SK-N-SH treated with all-trans-retinoic acid at 6 μM for 48 hours (cell line): ENCODE data around the gene MAP2K4.

Experiments used
- ATAC-seq: fragments of 200-7000 bp; cut with Tn5 transposase; 3 replicates; pipeline ENCODE4 v1.9.1; 2020; ENCODE audit warnings: mild to moderate bottlenecking, moderate library complexity
- BACH2 ChIP-seq: fragments of 250-450 bp; sonication (Bioruptor Pico); IDR thresholded peaks from 2 replicates; pipeline ENCODE4 v1.9.0; 2021; ENCODE audit warnings: mild to moderate bottlenecking, borderline replicate concordance
- CSDC2 ChIP-seq: fragments of 250-450 bp; sonication (Bioruptor Pico); IDR thresholded peaks from 2 replicates; pipeline ENCODE4 v1.5.0; 2020; ENCODE audit warnings: mild to moderate bottlenecking, moderate library complexity
- ESRRG ChIP-seq: fragments of 250-450 bp; sonication (Bioruptor Pico); IDR thresholded peaks from 2 replicates; pipeline ENCODE4 v1.6.1; 2021; ENCODE audit warnings: mild to moderate bottlenecking
- GLIS3 ChIP-seq: fragments of 250-450 bp; sonication (Bioruptor Pico); IDR thresholded peaks from 2 replicates; pipeline ENCODE4 v1.5.0; 2020; ENCODE audit warnings: mild to moderate bottlenecking, moderate library complexity
- ISL1 ChIP-seq: fragments of 250-450 bp; sonication (Bioruptor Pico); IDR thresholded peaks from 2 replicates; pipeline ENCODE4 v2.1.2; 2022; ENCODE audit warnings: mild to moderate bottlenecking, moderate library complexity
- PPARA ChIP-seq: fragments of 250-450 bp; sonication (Bioruptor Pico); IDR thresholded peaks from 2 replicates; pipeline ENCODE4 v1.5.0; 2020; ENCODE audit warnings: mild to moderate bottlenecking, borderline replicate concordance
- RARB ChIP-seq: fragments of 250-450 bp; sonication (Bioruptor Pico); IDR thresholded peaks from 2 replicates; pipeline ENCODE4 v1.8.0; 2021; ENCODE audit warnings: mild to moderate bottlenecking, moderate library complexity
- SNAI2 ChIP-seq: fragments of 250-450 bp; sonication (Bioruptor Pico); IDR thresholded peaks from 2 replicates; pipeline ENCODE4 v1.5.0; 2020; ENCODE audit warnings: mild to moderate bottlenecking, moderate library complexity
- TCF4 ChIP-seq: fragments of 250-450 bp; sonication (Bioruptor Pico); IDR thresholded peaks from 2 replicates; pipeline ENCODE4 v1.8.0; 2021; ENCODE audit warnings: mild to moderate bottlenecking, moderate library complexity, borderline replicate concordance
- TOX ChIP-seq: fragments of 250-450 bp; sonication (Bioruptor Pico); IDR thresholded peaks from 2 replicates; pipeline ENCODE4 v1.8.0; 2021; ENCODE audit warnings: mild to moderate bottlenecking, moderate library complexity, borderline replicate concordance
- ZC3H10 ChIP-seq: fragments of 250-450 bp; sonication (Bioruptor Pico); IDR thresholded peaks from 2 replicates; pipeline ENCODE4 v1.5.1; 2021; ENCODE audit warnings: mild to moderate bottlenecking, moderate library complexity
- ZFP3 ChIP-seq: fragments of 250-450 bp; sonication (Bioruptor Pico); IDR thresholded peaks from 2 replicates; pipeline ENCODE4 v1.5.0; 2020; ENCODE audit warnings: mild to moderate bottlenecking, moderate library complexity
- ZFP30 ChIP-seq: fragments of 450-650 bp; formaldehyde crosslinking; IDR thresholded peaks from 2 replicates; pipeline ENCODE4 v1.5.0; 2022; ENCODE audit warnings: mild to moderate bottlenecking, moderate library complexity
- ZNF565 ChIP-seq: fragments of 450-650 bp; formaldehyde crosslinking; conservative IDR thresholded peaks from 2 replicates; pipeline ENCODE4 v1.5.0; 2020; ENCODE audit warnings: low read depth, mild to moderate bottlenecking, moderate library complexity
- ZNF8 ChIP-seq: fragments of 450-650 bp; formaldehyde crosslinking; IDR thresholded peaks from 2 replicates; pipeline ENCODE4 v1.5.0; 2020; ENCODE audit warnings: mild to moderate bottlenecking, moderate library complexity
- TF ChIP-seq, protein P1 (sequence below): fragments of 250-450 bp; sonication (Bioruptor Pico); IDR thresholded peaks from 2 replicates; pipeline ENCODE4 v1.5.0; 2020; ENCODE audit warnings: mild to moderate bottlenecking, moderate library complexity
- TF ChIP-seq, protein P2 (sequence below): fragments of 250-450 bp; sonication (Bioruptor Pico); IDR thresholded peaks from 2 replicates; pipeline ENCODE4 v1.8.0; 2021; ENCODE audit warnings: low read depth, mild to moderate bottlenecking, moderate library complexity, borderline replicate concordance
- TF ChIP-seq, protein P3 (sequence below): fragments of 250-450 bp; sonication (Bioruptor Pico); IDR thresholded peaks from 2 replicates; pipeline ENCODE4 v1.5.1; 2021; ENCODE audit warnings: mild to moderate bottlenecking, moderate library complexity
- TF ChIP-seq, protein P4 (sequence below): fragments of 250-450 bp; sonication (Bioruptor Pico); IDR thresholded peaks from 2 replicates; pipeline ENCODE4 v1.5.1; 2020; ENCODE audit warnings: low read depth, mild to moderate bottlenecking, moderate library complexity

MAP2K4 gene

DNA sequence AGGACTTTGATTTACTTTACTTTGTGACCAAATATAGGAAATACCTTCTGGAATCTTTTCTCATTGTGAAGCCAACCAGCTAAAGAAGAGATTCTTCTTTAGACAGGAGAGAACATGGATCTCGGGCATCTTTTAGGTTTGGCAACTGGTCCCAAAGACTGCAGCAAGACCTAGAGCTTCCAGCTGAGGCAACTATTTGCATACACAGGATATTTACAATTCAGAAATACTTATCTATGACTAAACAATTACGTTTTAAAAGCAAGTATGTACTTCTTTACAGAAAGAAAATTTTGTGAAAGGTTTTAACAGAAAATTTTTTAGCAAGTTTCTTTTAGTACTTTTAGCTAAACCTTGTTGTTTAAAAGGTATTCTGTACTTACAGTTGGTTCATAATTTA, 106.5 kb downstream of the MAP2K4 start:
- no peak for ATAC-seq
- TF ChIP-seq GLIS3, result no peak
- no peak for TF ChIP-seq SNAI2 (CRISPR knock-in tag)
- TF ChIP-seq ISL1 (CRISPR knock-in tag), result no peak
- TF ChIP-seq PPARA (CRISPR knock-in tag), result no peak
- TF ChIP-seq, protein P1, sequence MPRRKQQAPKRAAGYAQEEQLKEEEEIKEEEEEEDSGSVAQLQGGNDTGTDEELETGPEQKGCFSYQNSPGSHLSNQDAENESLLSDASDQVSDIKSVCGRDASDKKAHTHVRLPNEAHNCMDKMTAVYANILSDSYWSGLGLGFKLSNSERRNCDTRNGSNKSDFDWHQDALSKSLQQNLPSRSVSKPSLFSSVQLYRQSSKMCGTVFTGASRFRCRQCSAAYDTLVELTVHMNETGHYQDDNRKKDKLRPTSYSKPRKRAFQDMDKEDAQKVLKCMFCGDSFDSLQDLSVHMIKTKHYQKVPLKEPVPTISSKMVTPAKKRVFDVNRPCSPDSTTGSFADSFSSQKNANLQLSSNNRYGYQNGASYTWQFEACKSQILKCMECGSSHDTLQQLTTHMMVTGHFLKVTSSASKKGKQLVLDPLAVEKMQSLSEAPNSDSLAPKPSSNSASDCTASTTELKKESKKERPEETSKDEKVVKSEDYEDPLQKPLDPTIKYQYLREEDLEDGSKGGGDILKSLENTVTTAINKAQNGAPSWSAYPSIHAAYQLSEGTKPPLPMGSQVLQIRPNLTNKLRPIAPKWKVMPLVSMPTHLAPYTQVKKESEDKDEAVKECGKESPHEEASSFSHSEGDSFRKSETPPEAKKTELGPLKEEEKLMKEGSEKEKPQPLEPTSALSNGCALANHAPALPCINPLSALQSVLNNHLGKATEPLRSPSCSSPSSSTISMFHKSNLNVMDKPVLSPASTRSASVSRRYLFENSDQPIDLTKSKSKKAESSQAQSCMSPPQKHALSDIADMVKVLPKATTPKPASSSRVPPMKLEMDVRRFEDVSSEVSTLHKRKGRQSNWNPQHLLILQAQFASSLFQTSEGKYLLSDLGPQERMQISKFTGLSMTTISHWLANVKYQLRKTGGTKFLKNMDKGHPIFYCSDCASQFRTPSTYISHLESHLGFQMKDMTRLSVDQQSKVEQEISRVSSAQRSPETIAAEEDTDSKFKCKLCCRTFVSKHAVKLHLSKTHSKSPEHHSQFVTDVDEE, result no peak
- no peak for TF ChIP-seq ZFP3 (CRISPR knock-in tag)
- TF ChIP-seq ZNF565 (CRISPR knock-in tag), result no peak
- TF ChIP-seq TOX (CRISPR knock-in tag), result no peak
- TF ChIP-seq TCF4 (CRISPR knock-in tag), result no peak
- no peak for TF ChIP-seq ESRRG (CRISPR knock-in tag)
- TF ChIP-seq ZNF8, result no peak
- TF ChIP-seq ZC3H10 (CRISPR knock-in tag), result no peak
- TF ChIP-seq, protein P2, sequence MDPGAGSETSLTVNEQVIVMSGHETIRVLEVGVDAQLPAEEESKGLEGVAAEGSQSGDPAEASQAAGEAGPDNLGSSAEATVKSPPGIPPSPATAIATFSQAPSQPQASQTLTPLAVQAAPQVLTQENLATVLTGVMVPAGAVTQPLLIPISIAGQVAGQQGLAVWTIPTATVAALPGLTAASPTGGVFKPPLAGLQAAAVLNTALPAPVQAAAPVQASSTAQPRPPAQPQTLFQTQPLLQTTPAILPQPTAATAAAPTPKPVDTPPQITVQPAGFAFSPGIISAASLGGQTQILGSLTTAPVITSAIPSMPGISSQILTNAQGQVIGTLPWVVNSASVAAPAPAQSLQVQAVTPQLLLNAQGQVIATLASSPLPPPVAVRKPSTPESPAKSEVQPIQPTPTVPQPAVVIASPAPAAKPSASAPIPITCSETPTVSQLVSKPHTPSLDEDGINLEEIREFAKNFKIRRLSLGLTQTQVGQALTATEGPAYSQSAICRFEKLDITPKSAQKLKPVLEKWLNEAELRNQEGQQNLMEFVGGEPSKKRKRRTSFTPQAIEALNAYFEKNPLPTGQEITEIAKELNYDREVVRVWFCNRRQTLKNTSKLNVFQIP (CRISPR knock-in tag), result no peak
- TF ChIP-seq ZFP30, result no peak
- no peak for TF ChIP-seq BACH2
- TF ChIP-seq, all 23 proteins: peak for 0

DNA sequence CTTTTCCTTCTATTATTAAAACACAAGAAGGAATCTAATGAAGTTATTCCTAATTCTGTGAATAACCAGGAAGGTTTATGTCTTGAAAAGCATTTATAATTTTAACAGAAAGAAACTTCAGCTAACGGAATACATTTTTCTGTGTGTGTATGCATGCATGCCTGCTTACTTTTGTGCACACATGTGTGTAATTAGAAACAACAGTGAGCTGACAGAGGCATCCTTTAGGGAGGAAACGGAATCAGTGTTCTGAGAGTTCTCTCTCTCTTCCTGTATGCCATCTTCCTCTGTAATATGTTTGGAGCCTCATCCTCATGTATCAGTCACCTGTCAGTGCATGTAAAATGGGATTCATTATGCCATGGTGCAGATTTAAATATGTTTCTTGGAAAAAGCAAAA, 107.0 kb downstream of the MAP2K4 start:
- ATAC-seq, result no peak
- TF ChIP-seq GLIS3 (no peak), ZC3H10 (CRISPR knock-in tag) (no peak), TOX (CRISPR knock-in tag) (no peak), BACH2 (no peak), ZNF8 (no peak)
- TF ChIP-seq, protein P3, sequence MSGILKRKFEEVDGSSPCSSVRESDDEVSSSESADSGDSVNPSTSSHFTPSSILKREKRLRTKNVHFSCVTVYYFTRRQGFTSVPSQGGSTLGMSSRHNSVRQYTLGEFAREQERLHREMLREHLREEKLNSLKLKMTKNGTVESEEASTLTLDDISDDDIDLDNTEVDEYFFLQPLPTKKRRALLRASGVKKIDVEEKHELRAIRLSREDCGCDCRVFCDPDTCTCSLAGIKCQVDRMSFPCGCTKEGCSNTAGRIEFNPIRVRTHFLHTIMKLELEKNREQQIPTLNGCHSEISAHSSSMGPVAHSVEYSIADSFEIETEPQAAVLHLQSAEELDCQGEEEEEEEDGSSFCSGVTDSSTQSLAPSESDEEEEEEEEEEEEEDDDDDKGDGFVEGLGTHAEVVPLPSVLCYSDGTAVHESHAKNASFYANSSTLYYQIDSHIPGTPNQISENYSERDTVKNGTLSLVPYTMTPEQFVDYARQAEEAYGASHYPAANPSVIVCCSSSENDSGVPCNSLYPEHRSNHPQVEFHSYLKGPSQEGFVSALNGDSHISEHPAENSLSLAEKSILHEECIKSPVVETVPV, result no peak
- TF ChIP-seq, protein P4, sequence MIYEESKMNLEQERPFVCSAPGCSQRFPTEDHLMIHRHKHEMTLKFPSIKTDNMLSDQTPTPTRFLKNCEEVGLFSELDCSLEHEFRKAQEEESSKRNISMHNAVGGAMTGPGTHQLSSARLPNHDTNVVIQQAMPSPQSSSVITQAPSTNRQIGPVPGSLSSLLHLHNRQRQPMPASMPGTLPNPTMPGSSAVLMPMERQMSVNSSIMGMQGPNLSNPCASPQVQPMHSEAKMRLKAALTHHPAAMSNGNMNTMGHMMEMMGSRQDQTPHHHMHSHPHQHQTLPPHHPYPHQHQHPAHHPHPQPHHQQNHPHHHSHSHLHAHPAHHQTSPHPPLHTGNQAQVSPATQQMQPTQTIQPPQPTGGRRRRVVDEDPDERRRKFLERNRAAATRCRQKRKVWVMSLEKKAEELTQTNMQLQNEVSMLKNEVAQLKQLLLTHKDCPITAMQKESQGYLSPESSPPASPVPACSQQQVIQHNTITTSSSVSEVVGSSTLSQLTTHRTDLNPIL (CRISPR knock-in tag), result no peak
- TF ChIP-seq, protein P1, result no peak

DNA sequence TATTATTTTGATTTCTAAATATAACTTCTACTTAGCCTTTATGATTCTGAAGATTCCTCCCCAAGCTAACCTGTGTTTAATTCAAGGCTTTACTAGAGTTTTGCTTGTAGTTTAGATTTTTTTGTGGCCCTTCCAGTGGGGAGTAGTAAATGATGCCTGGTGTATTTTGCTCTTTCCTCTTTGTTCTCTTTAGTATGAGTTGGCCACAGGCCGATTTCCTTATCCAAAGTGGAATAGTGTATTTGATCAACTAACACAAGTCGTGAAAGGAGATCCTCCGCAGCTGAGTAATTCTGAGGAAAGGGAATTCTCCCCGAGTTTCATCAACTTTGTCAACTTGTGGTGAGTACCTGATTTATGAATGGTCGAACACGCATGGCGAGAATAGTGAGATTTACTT, 108.3 kb downstream of the MAP2K4 start:
- ATAC-seq, result no peak
- TF ChIP-seq RARB (CRISPR knock-in tag), result no peak
- no peak for TF ChIP-seq TCF4 (CRISPR knock-in tag)
- TF ChIP-seq, protein P4 (CRISPR knock-in tag), result no peak
- TF ChIP-seq PPARA (CRISPR knock-in tag), result no peak
- TF ChIP-seq, protein P1, result no peak
- TF ChIP-seq GLIS3, result no peak
- no peak for TF ChIP-seq CSDC2
- no peak for TF ChIP-seq ZNF565 (CRISPR knock-in tag)
- no peak for TF ChIP-seq ISL1 (CRISPR knock-in tag)
- TF ChIP-seq ZC3H10 (CRISPR knock-in tag), result no peak
- TF ChIP-seq ESRRG (CRISPR knock-in tag), result no peak
- TF ChIP-seq, protein P3, result no peak
- no peak for TF ChIP-seq BACH2
- no peak for TF ChIP-seq ZFP30
